GM20431 (cell line): ENCODE results near the gene ITSN1.
"Not testable (repeated sequence)": the region's sequence is repeated elsewhere in the genome, so short reads cannot be mapped to it uniquely, and the experiment has no call there.

ENCODE experiments used
- in situ Hi-C: fragments of 300-500 bp; cut with MseI, MboI; formaldehyde crosslinking; loops from one replicate; pipeline ENCODE4 v1.15.0; 2020; ENCODE audit warnings: low sequenced_read_pairs; ENCODE audit not compliant: unreplicated experiment

Gene ITSN1

DNA sequence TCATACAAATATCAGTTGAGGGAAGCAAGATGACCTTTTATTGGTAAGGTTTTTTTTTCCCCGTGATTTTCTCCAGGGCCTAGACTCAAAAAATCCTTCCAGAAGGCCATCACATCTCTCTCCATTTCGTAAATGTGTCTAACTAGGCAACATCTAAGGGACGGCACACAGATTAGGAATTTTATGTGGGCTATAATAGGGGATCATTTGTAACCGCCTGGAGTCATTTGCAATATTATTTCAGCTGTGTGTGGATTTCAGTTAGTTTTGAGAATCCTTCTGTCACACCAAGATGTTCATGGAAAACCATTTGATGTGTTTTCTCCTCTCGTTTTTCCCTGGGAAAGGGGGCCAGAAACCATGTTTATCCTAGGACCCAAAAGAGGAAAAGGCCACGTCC, 210.2 kb downstream of the ITSN1 start:
- in situ Hi-C loops: no loop called here

GRCh38 chr21:33854604-33855003, 212.3 kb downstream of the ITSN1 start:
- in situ Hi-C loops: no loop called here

DNA sequence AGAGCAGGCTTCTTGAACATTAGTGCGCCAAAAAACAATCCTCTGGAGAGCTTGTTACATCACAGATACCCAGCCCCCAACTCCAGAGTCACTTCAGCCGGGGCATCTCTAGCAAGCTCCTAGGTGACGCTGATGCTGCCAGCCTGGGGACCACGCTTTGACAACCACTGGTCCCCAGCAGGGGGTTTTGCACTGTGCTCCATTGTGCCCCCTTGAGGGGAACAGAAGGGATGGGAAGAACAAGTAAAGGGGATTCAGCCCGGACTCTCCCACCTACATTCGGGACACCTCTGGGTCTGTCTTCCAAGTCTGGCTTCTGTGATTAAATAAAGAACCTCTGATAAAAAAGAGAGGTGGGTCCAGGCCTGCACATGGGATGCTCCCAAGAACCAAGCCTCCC, 212.9 kb downstream of the ITSN1 start:
- in situ Hi-C loops: no loop called here

DNA sequence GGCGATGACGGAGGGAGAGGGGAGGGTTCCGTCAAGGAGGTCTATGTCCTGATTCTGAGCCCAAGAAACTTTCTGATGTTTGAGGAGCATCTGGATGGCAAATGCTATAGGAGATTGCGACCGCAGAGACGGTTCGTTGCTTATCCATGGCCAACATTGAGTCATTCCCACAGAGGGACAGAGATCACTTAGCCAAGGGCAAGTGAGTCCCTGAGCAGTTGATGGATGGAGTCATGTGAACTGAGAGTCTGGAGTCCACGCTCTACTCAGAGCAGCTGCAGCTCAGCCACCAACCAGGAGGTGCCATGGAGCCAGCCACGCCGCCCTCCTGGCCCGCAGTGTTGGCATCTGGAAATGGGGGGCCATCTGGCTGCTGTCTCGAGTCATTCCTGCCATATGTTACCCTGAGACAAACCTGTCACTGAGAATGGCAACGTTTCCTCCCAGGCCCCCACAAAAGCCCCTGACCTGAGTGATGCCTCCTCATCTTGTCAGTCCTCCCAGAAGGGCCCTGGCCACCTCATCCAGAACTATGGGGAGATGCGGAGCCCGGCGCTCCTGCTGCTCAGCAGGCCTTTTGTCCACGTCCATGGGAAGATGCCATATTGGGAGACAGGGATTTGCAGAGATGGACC, 214.7 kb downstream of the ITSN1 start:
- in situ Hi-C loops: no loop called here

- in situ Hi-C loops: no loop called here
Observed at GRCh38 chr21:33857846-33858666, 215.8 kb downstream of the ITSN1 start.

GRCh38 chr21:33858667-33859372, 216.5 kb downstream of the ITSN1 start:
- in situ Hi-C loops: no loop called here

DNA sequence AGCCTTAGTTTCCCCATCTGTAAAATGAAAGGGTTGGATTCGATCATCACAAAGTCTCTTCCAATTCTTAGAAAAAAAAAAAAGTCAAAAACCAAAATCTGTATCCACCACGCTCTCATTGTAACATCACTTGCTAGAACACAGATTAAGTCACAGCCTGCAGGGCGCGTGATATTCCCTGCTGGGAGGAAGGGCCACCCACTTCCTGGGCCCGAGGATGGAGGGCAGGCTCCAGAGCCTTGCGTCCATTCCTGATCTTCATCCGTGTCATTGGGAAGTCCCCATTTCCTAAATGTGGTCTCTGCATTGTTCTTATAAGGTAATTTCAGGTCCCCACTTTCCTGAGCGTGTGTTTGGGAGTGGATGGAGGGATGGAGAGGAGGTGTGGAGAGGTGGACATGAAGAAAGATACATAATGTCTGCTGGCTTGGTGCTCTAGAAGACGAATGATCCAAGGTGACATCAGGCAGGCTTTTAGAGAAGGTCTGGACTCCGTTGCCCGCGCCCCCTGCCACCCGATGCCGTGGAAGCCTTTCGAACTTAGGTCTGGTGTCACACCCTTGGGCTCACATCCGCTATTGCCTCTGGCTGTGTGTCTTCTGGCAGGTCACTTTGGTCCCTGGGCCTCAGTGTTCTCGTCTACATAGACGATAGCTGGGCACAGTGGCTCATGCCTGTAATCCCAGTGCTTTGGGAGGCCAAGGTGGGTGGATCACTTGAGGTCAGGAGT, 217.2 kb downstream of the ITSN1 start:
- in situ Hi-C loops: no loop called here

DNA sequence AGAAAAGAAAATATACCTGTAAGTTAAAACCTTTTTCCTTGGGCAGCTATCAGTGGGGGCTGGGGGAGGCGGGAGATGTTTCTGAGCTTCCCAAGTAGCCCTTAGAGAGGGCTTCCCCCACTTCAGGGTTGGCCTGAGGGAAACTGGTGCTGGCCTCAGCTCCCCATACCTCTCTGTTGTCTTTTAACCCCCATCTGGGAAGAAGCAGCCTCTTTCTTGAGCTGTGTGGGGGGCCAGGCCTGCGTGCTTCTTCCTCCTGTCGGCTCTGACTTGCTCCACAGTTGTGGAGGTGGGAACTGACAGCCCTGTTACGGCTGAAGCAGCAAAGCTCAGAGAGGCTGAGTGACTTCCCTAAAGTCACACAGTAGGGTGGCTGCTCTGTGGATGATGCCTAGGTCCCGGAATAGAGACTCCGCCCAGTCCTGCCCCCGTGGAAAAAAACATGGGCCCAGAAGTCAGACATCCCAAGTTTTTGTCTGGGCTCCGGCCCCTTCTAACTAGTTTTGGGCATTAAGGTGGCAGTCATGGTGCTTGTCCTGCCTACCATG, 218.1 kb downstream of the ITSN1 start:
- in situ Hi-C loops: no loop called here

- in situ Hi-C loops: no loop called here
Observed at GRCh38 chr21:33861125-33861524, 218.8 kb downstream of the ITSN1 start.

DNA sequence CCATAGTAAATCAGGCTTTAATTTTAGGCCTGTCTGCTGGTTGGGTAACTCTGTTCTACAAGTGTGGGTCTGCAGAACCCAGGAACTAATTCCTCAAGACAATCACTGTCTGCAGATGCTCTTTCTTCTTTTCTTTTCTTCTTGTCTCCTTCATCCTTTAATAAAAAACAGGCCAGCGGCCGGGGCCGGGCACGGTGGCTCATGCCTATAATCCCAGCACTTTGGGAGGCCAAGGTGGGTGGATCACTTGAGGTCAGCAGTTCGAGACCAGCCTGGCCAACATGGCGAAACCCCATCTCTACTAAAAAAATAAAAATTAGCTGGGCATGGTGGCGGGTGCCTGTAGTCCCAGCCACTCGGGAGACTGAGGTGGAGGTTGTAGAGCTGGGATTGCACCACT, 220.9 kb downstream of the ITSN1 start:
- in situ Hi-C loops: not testable (repeated sequence)

GRCh38 chr21:33864150-33864549, 221.8 kb downstream of the ITSN1 start:
- in situ Hi-C loops: no loop called here

GRCh38 chr21:33865176-33865575, 222.9 kb downstream of the ITSN1 start:
- in situ Hi-C loops: no loop called here

DNA sequence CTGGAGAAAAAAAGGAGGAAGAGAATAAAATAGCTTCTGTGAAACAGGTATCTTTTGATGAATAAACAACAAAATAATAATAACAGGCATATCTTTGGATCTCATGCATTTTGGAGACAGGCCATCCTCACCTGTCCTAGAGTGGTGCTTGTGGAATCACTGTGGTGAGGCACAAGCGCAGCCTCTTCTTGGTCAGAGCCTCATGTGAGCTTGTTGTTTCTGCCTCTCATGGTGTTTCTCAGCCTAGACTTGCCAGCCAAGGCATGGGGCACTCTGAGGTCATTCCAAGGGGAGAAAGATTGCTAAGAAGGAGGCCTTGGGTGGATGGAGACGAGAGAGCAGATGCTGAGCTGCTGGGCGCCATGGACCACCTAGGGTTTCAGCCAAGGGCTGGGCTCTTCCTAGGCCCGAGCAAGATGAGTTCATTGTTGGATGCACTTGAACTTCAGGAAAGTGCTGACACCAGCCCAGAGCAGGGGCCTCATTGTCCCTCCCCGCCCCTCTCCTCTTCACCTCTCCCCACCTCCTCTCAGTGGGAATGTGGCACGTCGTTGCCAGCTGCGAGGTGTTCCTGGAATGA, 223.8 kb downstream of the ITSN1 start:
- in situ Hi-C loops: no loop called here

DNA sequence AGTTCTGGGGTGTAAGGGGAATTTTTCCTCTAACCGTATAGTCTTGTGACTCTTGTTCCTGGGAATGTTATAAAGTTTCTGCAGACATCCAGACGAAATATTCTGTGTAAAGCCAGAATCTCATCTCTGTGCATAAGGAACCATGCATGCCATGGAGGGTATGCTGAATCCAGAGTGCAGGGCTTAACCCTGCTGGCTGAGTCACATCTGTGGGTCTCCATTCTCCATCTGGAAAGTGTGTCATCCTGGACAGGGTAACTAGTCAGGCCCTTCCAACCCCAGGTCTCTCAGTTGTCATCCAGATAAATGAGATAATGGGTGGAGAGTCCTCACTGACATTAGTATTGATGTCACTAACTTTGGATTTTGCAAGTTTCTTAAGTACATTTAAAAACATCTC, 224.5 kb downstream of the ITSN1 start:
- in situ Hi-C loops: no loop called here

DNA sequence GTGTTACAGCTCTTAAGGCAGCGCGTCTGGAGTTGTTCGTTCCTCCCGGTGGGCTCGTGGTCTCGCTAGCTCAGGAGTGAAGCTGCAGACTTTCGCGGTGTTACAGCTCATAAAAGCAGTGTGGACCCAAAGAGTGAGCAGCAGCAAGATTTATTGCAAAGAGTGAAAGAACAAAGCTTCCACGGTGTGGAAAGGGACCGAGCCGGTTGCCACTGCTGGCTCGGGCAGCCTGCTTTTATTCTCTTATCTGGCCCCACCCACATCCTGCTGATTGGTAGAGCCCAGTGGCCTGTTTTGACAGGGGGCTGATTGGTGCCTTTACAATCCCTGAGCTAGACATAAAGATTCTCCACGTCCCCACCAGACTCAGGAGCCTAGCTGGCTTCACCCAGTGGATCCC, 225.6 kb downstream of the ITSN1 start:
- in situ Hi-C loops: not testable (repeated sequence)

DNA sequence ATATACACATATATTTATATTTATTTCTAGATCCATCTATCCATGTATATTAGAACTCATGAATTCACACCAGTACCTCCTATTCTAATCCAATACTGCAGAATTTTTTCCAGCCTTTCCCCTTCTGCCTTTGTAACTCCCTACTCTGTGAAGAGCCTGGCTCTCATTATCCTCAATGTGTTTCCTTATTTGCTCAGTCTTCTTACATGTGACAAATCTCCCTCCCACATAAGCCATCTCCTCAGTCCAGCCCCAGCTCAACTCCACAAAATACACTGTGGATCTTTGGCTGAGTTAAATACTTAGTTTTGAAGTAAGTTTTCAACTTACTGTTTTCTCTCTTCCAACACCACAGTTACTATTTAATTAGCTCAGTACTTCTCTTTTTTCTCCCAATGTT, 227.6 kb downstream of the ITSN1 start:
- in situ Hi-C loops: no loop called here

DNA sequence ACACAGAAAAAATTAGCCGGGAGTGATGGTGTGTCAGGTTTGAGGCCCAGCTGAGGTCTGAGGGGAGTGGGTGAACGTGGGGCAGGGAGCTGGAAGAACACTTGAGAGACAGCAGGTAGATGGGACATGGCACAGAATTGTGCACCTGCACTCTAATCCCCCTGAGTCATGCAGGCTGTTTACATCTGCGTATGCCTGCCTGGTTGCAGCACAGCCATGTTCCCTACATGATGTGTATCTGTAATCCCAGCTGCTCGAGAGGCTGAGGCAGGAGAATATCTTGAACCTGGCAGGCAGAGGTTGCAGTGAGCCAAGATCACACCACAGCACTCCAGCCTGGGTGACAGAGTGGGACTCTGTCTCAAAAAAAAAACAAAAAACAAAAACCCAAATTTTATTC, 228.5 kb downstream of the ITSN1 start:
- in situ Hi-C loops: no loop called here

- in situ Hi-C loops: no loop called here
Observed at GRCh38 chr21:33871171-33871570, 228.9 kb downstream of the ITSN1 start.

GRCh38 chr21:33872881-33873515, 230.7 kb downstream of the ITSN1 start:
- in situ Hi-C loops: no loop called here
